ENCODE measurements around the gene AUTS2. TPM values are rescaled to one million over a fixed set of nuclear protein-coding genes. Genes with fewer than 3 reads are reported as not detected.
A peak's percentile ranks its signal among the peaks of the same experiment; 100 is the strongest.

AUTS2 gene
- total RNA-seq (10 to 100 TPM; 10.6 to 66.2 (median 37.6) TPM), total RNA-seq (1.1 to 126 (median 16.2) reads per million in 29 experiments)
- total RNA-seq (2013): 23.1 TPM

DNA sequence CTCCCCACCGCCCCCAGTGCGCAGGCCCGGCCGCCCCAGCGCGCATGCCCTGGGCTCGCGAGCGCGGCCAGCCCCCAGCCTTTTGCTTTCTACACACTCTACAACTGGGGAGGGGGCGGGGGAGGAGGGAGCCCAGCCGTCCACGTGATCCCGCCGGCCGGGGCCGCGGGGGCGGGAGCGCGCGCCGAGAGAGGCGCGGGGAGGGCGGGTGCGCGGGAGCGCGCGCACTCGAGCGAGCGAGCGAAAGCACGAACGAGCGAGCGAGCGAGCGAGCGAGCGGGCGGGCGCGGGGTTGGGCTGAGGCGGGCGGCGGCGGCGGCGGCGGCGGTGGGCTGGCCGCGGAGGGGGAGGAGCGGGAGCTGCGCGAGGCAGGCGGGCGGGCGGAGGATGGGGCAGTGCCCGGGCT, at the start of gene AUTS2:
Gene AUTS2, plus strand, starts transcription at position 395 of the 406 bp plus-strand sequence. CDS start 1,179 bp downstream, outside the sequence.
- Histone ChIP-seq H3K9me3 (no peaks in the 10 kb centered on the region), H3K4me1 (ENCODE audit: control insufficient read depth in 1 of 2, extremely low read depth in 1 of 2, insufficient read depth in 2 of 2, low read length in 2 of 2) (peaks cover 12 to 30% of the 10 kb centered on the region in 2 experiments), H3K36me3 (ENCODE audit: control insufficient read depth in 2 of 2, extremely low read depth in 1 of 2, insufficient read depth in 1 of 2, low read length in 1 of 2) (no peaks in the 10 kb centered on the region), H3K4me3 (ENCODE audit: control insufficient read depth in 1 of 2, extremely low read depth in 1 of 2, low read length in 1 of 2) (peak within 1 kb of the TSS; percentile 58 to 95), H3K27me3 (replicated peaks in 1 of 2; ENCODE audit: control insufficient read depth in 2 of 2, extremely low read depth in 1 of 2, insufficient read depth in 2 of 2, low read length in 1 of 2) (peaks cover 2 to 29% of the 10 kb centered on the region in 2 experiments), H3K27ac (ENCODE audit: low read length) (peak within 1 kb of the TSS; percentile 34)
- Mint-ChIP-seq H3K9me3 (no peaks in the 10 kb centered on the region), H3K4me1 (peaks cover 14 to 18% (median 16%) of the 10 kb centered on the region in 3 donors), H3K4me3 (peak within 1 kb of the TSS in 2 of 3 donors; percentile 76 to 81), H3K36me3 (no peaks in the 10 kb centered on the region), H3K27me3 (peaks cover 12 to 26% of the 10 kb centered on the region in 2 donors), H3K27ac (no peak within 1 kb of the TSS)
- ChIA-PET CTCF (no interaction called here), POLR2A (no interaction called here)
- peak in 29 of 35 experiments; percentile 7 to 71 (median 34) for DNase-seq
- ATAC-seq (replicated peaks in 1 of 4): peak; percentile 55 to 76 (median 62)
- WGBS (ENCODE audit: insufficient coverage): under 1% methylated on average over 52 of the region's 63 CpGs

DNA sequence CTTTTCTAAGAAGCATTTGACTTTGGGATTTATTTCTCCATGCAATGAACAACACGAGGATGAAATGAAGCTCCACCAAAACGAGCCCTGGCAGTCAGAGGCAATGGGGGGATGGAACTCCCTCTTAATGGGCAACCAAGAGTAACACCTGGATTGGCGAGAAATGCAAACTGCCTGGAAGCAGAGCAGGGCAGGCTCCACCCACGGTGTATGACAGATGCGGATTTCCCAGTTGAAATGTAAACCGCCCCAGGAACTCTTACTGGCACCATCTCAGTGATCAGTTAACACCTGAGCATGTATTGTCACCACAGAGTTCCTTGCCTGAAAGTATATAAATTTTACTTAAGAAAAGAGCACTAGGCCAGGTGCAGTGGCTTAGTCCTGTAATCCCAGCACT, 47.3 kb upstream of the AUTS2 start:
- no peaks in the 10 kb centered on the region for H3K36me3 Mint-ChIP-seq
- Histone ChIP-seq H3K4me3 (ENCODE audit: control insufficient read depth in 1 of 2, extremely low read depth in 1 of 2, low read length in 1 of 2) (no peak overlapping the region), H3K4me1 (ENCODE audit: control insufficient read depth in 1 of 2, extremely low read depth in 1 of 2, insufficient read depth in 2 of 2, low read length in 2 of 2) (no peaks in the 10 kb centered on the region), H3K9me3 (no peaks in the 10 kb centered on the region), H3K36me3 (ENCODE audit: control insufficient read depth in 2 of 2, extremely low read depth in 1 of 2, insufficient read depth in 1 of 2, low read length in 1 of 2) (no peaks in the 10 kb centered on the region), H3K27me3 (replicated peaks in 1 of 2; ENCODE audit: control insufficient read depth in 2 of 2, extremely low read depth in 1 of 2, insufficient read depth in 2 of 2, low read length in 1 of 2) (no peaks in the 10 kb centered on the region), H3K27ac (ENCODE audit: low read length) (no peak overlapping the region)
- no peaks in the 10 kb centered on the region for H3K27me3 Mint-ChIP-seq
- 88% methylated on average over 4 of the region's 6 CpGs for WGBS (ENCODE audit: insufficient coverage)
- ChIA-PET POLR2A (no interaction called here), CTCF (no interaction called here)
- H3K27ac Mint-ChIP-seq: no peak overlapping the region
- ATAC-seq (replicated peaks in 1 of 4) (no peak), DNase-seq (no peak)
- H3K9me3 Mint-ChIP-seq: no peaks in the 10 kb centered on the region
- H3K4me3 Mint-ChIP-seq: no peak overlapping the region
- H3K4me1 Mint-ChIP-seq: no peaks in the 10 kb centered on the region

DNA sequence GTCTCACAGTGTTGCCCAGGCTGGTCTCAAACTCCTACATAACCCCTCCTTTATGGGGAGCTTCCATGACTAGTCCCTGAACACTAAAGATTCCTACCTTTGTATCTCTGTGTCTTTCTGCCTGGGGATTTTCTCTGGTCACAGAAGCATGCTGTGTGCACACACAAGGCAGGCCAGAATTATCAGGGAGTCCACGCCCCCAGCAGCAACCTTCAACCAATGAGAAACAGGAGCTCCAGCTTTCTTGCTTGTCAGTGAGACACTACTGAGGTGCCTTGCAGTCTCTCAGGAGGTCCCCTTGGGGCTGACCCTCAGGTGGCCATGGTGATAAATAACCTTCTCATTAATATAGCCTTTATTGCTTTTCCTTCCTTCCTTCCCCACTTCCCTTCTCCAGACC, 45.1 kb upstream of the AUTS2 start:
- Mint-ChIP-seq H3K9me3 (no peaks in the 10 kb centered on the region), H3K4me3 (no peak overlapping the region), H3K4me1 (no peaks in the 10 kb centered on the region), H3K36me3 (no peaks in the 10 kb centered on the region), H3K27me3 (no peaks in the 10 kb centered on the region), H3K27ac (no peak overlapping the region)
- Histone ChIP-seq H3K4me3 (ENCODE audit: control insufficient read depth in 1 of 2, extremely low read depth in 1 of 2, low read length in 1 of 2) (no peak overlapping the region), H3K9me3 (no peaks in the 10 kb centered on the region), H3K4me1 (ENCODE audit: control insufficient read depth in 1 of 2, extremely low read depth in 1 of 2, insufficient read depth in 2 of 2, low read length in 2 of 2) (no peaks in the 10 kb centered on the region), H3K27ac (ENCODE audit: low read length) (no peak overlapping the region), H3K36me3 (ENCODE audit: control insufficient read depth in 2 of 2, extremely low read depth in 1 of 2, insufficient read depth in 1 of 2, low read length in 1 of 2) (no peaks in the 10 kb centered on the region), H3K27me3 (replicated peaks in 1 of 2; ENCODE audit: control insufficient read depth in 2 of 2, extremely low read depth in 1 of 2, insufficient read depth in 2 of 2, low read length in 1 of 2) (no peaks in the 10 kb centered on the region)
- DNase-seq: no peak
- no peak for ATAC-seq (replicated peaks in 1 of 4)
- POLR2A ChIA-PET: no interaction called here
- no CpG with 5 or more reads among the region's 1 CpG for WGBS (ENCODE audit: insufficient coverage)
- CTCF ChIA-PET: no interaction called here

DNA sequence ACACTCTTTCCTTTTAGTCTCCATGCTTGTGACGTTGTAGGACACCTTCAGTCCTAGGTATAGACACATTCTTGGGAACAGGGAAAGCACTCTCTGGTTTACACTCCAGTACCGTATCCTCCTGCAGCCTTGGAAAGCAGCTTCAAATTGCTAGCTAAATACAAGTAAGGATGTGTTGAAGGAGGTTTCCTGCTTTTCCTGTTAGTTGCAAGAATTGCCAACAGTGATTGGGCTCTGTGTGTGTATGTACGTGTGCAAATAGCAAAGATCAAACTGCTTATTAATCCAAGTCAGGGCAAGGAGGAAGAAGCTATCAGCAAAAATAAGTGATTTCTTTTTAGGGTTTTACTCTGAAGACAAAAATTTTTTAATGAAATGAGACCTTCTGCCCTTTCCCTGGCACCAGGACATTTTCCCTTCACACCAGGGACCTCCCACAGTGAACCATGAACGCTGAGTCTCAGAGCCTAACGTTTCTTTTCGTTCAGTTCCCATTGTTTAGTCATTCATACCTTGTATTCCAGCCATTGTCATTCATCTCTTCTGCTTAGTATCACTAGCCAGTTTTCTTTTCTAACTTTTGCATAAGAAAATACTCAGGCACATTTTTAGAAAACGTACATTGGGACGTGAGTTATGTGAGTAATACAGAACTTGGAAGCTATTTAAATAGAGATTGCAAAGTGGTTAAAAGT, 36.9 kb upstream of the AUTS2 start:
- ATAC-seq (replicated peaks in 1 of 4): no peak
- Mint-ChIP-seq H3K4me1 (no peaks in the 10 kb centered on the region), H3K4me3 (no peak overlapping the region), H3K27me3 (peaks cover 0 to 5% of the 10 kb centered on the region in 2 donors), H3K9me3 (no peaks in the 10 kb centered on the region), H3K36me3 (no peaks in the 10 kb centered on the region), H3K27ac (no peak overlapping the region)
- CTCF ChIA-PET: interaction anchor here (0.6 kb wide), 2 partner anchors 19 to 1388 kb away, joined by 3 read pairs; no protein-coding TSS in a partner anchor
- Histone ChIP-seq H3K4me1 (ENCODE audit: control insufficient read depth in 1 of 2, extremely low read depth in 1 of 2, insufficient read depth in 2 of 2, low read length in 2 of 2) (no peaks in the 10 kb centered on the region), H3K4me3 (ENCODE audit: control insufficient read depth in 1 of 2, extremely low read depth in 1 of 2, low read length in 1 of 2) (no peak overlapping the region), H3K36me3 (ENCODE audit: control insufficient read depth in 2 of 2, extremely low read depth in 1 of 2, insufficient read depth in 1 of 2, low read length in 1 of 2) (no peaks in the 10 kb centered on the region), H3K27me3 (replicated peaks in 1 of 2; ENCODE audit: control insufficient read depth in 2 of 2, extremely low read depth in 1 of 2, insufficient read depth in 2 of 2, low read length in 1 of 2) (peaks cover 0 to 12% of the 10 kb centered on the region in 2 experiments), H3K27ac (ENCODE audit: low read length) (no peak overlapping the region), H3K9me3 (no peaks in the 10 kb centered on the region)
- WGBS (ENCODE audit: insufficient coverage): 79% methylated on average over 5 of the region's 8 CpGs
- no peak for DNase-seq
- POLR2A ChIA-PET: no interaction called here

DNA sequence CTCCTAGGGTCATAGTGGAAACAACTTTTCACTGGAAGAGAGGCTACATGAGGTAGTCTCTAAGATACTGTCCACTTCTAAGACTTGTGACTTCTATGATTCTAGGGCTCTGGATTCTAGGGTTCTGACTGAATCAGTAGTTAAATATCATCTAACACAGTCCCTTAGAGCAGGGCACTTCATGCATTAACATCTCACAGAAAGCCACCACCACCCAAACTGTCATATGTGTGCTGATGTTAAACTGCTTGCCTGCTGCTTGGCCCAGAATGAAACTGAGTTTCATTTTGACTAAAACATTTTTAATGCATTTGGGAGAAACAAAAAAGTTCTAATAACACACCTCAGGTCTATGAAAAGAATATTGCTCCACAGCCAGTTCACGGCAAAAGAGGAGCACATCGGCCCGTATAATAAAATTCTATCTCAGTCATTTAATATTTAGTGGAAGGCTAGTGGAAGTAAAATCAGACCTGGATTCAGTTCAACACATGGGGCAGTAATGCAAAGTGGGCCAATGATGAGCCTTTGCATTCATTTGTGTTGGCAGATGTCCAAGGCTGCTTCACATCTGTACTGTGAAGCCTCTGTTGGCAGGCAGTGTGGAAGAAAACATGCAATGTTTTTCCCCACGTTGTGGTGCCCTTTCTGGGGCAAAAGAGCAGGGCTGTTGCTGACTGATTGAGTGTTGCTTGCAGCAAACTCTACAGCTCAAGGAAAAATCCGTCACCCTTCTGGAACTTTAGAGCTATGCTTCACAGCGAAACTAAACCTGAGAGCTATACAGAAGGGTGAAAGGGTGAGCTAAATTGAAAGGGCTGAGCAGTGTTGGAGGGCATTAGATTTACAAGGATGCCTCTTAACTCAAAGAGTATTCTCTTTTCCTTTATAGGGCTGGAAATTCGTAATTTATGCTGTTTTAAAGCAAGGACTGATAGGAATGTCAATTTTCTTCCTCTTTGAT, 33.5 kb upstream of the AUTS2 start:
- WGBS (ENCODE audit: insufficient coverage): no CpG with 5 or more reads among the region's 7 CpGs
- no peaks in the 10 kb centered on the region for H3K4me1 Mint-ChIP-seq
- ATAC-seq (replicated peaks in 1 of 4): no peak
- CTCF ChIA-PET: no interaction called here
- peaks cover 0 to 5% of the 10 kb centered on the region in 2 donors for H3K27me3 Mint-ChIP-seq
- H3K36me3 ChIP-seq (ENCODE audit: control insufficient read depth in 2 of 2, extremely low read depth in 1 of 2, insufficient read depth in 1 of 2, low read length in 1 of 2): no peaks in the 10 kb centered on the region
- H3K27me3 ChIP-seq (replicated peaks in 1 of 2; ENCODE audit: control insufficient read depth in 2 of 2, extremely low read depth in 1 of 2, insufficient read depth in 2 of 2, low read length in 1 of 2): peaks cover 0 to 8% of the 10 kb centered on the region in 2 experiments
- H3K4me3 ChIP-seq (ENCODE audit: control insufficient read depth in 1 of 2, extremely low read depth in 1 of 2, low read length in 1 of 2): no peak overlapping the region
- H3K9me3 ChIP-seq: no peaks in the 10 kb centered on the region
- no peak overlapping the region for H3K4me3 Mint-ChIP-seq
- H3K27ac Mint-ChIP-seq: no peak overlapping the region
- POLR2A ChIA-PET: interaction anchor here in 1 of 2 donors (0.6 kb wide), 1 partner anchor 374 kb away, joined by 3 read pairs; no protein-coding TSS in a partner anchor
- no peaks in the 10 kb centered on the region for H3K36me3 Mint-ChIP-seq
- H3K27ac ChIP-seq (ENCODE audit: low read length): no peak overlapping the region
- no peaks in the 10 kb centered on the region for H3K4me1 ChIP-seq (ENCODE audit: control insufficient read depth in 1 of 2, extremely low read depth in 1 of 2, insufficient read depth in 2 of 2, low read length in 2 of 2)
- no peaks in the 10 kb centered on the region for H3K9me3 Mint-ChIP-seq
- peak in 1 of 35 experiments; percentile 5 for DNase-seq

DNA sequence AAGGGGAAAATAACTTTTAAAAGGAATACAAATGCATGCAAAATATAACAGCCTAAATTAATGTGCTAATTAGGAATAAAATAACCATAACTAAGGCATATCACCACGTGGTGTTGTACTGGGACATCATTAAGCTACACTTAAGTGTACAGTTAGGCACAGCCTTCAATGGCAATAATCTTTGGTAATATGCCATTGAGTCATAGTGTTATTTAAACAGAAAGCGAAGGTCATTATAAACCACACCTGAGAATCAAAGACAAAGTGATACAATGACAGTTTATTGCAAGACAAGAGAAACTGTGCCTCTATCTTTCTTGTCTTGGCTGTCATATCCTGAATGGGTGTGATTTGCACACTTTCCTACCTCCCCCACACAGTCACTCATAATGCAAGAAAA, 30.5 kb upstream of the AUTS2 start:
- no peaks in the 10 kb centered on the region for H3K9me3 ChIP-seq
- no peak for DNase-seq
- no peaks in the 10 kb centered on the region for H3K36me3 Mint-ChIP-seq
- H3K4me1 Mint-ChIP-seq: no peaks in the 10 kb centered on the region
- H3K27me3 Mint-ChIP-seq: peaks cover 0 to 4% of the 10 kb centered on the region in 2 donors
- H3K4me1 ChIP-seq (ENCODE audit: control insufficient read depth in 1 of 2, extremely low read depth in 1 of 2, insufficient read depth in 2 of 2, low read length in 2 of 2): no peaks in the 10 kb centered on the region
- no peak for ATAC-seq (replicated peaks in 1 of 4)
- H3K9me3 Mint-ChIP-seq: no peaks in the 10 kb centered on the region
- WGBS (ENCODE audit: insufficient coverage): no CpG with 5 or more reads among the region's 2 CpGs
- H3K27me3 ChIP-seq (replicated peaks in 1 of 2; ENCODE audit: control insufficient read depth in 2 of 2, extremely low read depth in 1 of 2, insufficient read depth in 2 of 2, low read length in 1 of 2): peaks cover 0 to 7% of the 10 kb centered on the region in 2 experiments
- no peak overlapping the region for H3K4me3 ChIP-seq (ENCODE audit: control insufficient read depth in 1 of 2, extremely low read depth in 1 of 2, low read length in 1 of 2)
- H3K27ac Mint-ChIP-seq: no peak overlapping the region
- POLR2A ChIA-PET: no interaction called here
- CTCF ChIA-PET: no interaction called here
- no peaks in the 10 kb centered on the region for H3K36me3 ChIP-seq (ENCODE audit: control insufficient read depth in 2 of 2, extremely low read depth in 1 of 2, insufficient read depth in 1 of 2, low read length in 1 of 2)
- H3K27ac ChIP-seq (ENCODE audit: low read length): no peak overlapping the region
- no peak overlapping the region for H3K4me3 Mint-ChIP-seq

Measured in T-cell (primary cell).